DND-41 (cell line): ENCODE data around the gene PAGE1.
"Not testable (repeated sequence)": the region's sequence is repeated elsewhere in the genome, so short reads cannot be mapped to it uniquely, and the experiment has no call there.

Experiments used
- EZH2 ChIP-seq: IDR thresholded peaks from 3 replicates; pipeline ENCODE4 v1.6.1; 2012; ENCODE audit warnings: borderline replicate concordance, low read depth, mild to moderate bottlenecking, moderate library complexity, low read length, inconsistent platforms; ENCODE audit not compliant: severe bottlenecking
- TF ChIP-seq, protein P1 (sequence below): IDR thresholded peaks from 2 replicates; pipeline ENCODE4 v1.5.1; 2012; ENCODE audit warnings: borderline replicate concordance, low read length, moderate library complexity, mild to moderate bottlenecking; ENCODE audit not compliant: poor library complexity, severe bottlenecking; ENCODE audit errors: extremely low read depth

GRCh38 chrX:49741501-49741900 lies 45.7 kb upstream of the PAGE1 start:
- TF ChIP-seq, protein P1, sequence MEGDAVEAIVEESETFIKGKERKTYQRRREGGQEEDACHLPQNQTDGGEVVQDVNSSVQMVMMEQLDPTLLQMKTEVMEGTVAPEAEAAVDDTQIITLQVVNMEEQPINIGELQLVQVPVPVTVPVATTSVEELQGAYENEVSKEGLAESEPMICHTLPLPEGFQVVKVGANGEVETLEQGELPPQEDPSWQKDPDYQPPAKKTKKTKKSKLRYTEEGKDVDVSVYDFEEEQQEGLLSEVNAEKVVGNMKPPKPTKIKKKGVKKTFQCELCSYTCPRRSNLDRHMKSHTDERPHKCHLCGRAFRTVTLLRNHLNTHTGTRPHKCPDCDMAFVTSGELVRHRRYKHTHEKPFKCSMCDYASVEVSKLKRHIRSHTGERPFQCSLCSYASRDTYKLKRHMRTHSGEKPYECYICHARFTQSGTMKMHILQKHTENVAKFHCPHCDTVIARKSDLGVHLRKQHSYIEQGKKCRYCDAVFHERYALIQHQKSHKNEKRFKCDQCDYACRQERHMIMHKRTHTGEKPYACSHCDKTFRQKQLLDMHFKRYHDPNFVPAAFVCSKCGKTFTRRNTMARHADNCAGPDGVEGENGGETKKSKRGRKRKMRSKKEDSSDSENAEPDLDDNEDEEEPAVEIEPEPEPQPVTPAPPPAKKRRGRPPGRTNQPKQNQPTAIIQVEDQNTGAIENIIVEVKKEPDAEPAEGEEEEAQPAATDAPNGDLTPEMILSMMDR = not testable (repeated sequence)
- TF ChIP-seq EZH2 = not testable (repeated sequence)
